Measurements from ENCODE around the gene OR1D2.

Gene OR1D2

DNA sequence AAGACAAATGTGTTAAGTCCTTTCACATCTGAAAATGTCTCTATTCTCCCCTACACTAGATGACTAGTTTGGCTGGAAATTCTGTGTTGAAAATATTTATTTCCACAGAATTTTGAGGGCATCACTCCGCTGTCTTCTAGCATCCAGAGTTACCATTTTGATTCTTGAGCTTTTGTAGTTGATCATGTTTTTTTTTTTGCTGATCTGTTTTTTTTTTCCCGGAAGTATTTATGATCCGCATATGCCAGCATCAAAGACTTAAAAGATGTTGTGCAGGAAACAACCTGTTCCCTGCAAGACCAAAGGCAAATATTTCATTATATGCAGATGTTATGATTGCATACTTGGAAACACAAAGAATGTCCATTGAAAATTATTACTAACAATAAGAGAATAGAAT lies 57.5 kb downstream of the OR1D2 start:
- no peak for DNase-seq (ENCODE audit: low read depth in 2 of 2)
- no peak overlapping the region for H3K4me3 ChIP-seq (replicated peaks in 1 of 2; ENCODE audit: low read depth in 2 of 2, low read length in 2 of 2)
- no peak for TF ChIP-seq CTCF (IDR thresholded peaks at IDR 0.05; ENCODE audit: low read depth, low read length)

GRCh38 chr17:3043737-3044365 lies 60.4 kb downstream of the OR1D2 start:
- no peak overlapping the region for H3K4me3 ChIP-seq (replicated peaks in 1 of 2; ENCODE audit: low read depth in 2 of 2, low read length in 2 of 2)
- peak; percentile 35 for TF ChIP-seq CTCF (IDR thresholded peaks at IDR 0.05; ENCODE audit: low read depth, low read length)
- DNase-seq (ENCODE audit: low read depth in 2 of 2), result peak in 1 of 2 donors; percentile 11

GRCh38 chr17:3040882-3041281 lies 63.3 kb downstream of the OR1D2 start:
- TF ChIP-seq CTCF (IDR thresholded peaks at IDR 0.05; ENCODE audit: low read depth, low read length), result no peak
- H3K4me3 ChIP-seq (replicated peaks in 1 of 2; ENCODE audit: low read depth in 2 of 2, low read length in 2 of 2), result no peak overlapping the region
- DNase-seq (ENCODE audit: low read depth in 2 of 2), result no peak

DNA sequence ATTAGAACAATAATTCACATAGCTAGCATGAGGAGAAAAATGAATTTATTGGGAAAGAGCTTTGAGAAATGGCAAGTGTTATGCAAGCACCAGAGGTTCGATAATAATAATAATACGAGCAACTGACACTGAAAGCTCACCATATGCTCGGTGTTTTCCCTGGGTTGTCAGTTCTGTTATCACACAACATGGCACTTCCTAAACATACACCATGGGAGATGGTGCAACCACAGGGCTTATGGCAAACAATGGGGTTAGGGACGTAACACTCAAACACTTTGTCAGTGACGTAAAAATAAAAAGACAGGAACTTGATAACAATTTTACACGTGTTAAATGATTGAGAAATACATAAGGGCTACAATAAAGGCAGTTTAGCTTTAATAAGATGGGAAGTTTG lies 64.5 kb downstream of the OR1D2 start:
- H3K4me3 ChIP-seq (replicated peaks in 1 of 2; ENCODE audit: low read depth in 2 of 2, low read length in 2 of 2), result no peak overlapping the region
- no peak for TF ChIP-seq CTCF (IDR thresholded peaks at IDR 0.05; ENCODE audit: low read depth, low read length)
- DNase-seq (ENCODE audit: low read depth in 2 of 2), result peak in 1 of 2 donors; percentile 67

GRCh38 chr17:3038941-3039340 lies 65.3 kb downstream of the OR1D2 start:
- no peak for DNase-seq (ENCODE audit: low read depth in 2 of 2)
- no peak overlapping the region for H3K4me3 ChIP-seq (replicated peaks in 1 of 2; ENCODE audit: low read depth in 2 of 2, low read length in 2 of 2)
- no peak for TF ChIP-seq CTCF (IDR thresholded peaks at IDR 0.05; ENCODE audit: low read depth, low read length)

Measured in cardiac fibroblast (primary cell).